Tibial nerve (tissue), 4 donors: ENCODE measurements around the gene HRH3. TPM values are rescaled to one million over a fixed set of nuclear protein-coding genes. Genes with fewer than 3 reads are reported as not detected.

Source experiments
- DNase-seq, 2 donors: peaks; one replicate each; pipeline ENCODE4 v3.0.0-alpha.2; 2019; ENCODE audit warnings: low spot score in 2 of 2
- H3K27ac ChIP-seq, 4 donors: fragments of 200-600 bp; sonication (generic) in 3 of 4; one replicate each; pipeline ENCODE4 v1.5.1; 2017 to 2019; ENCODE audit warnings: mild to moderate bottlenecking in 1 of 4
- H3K27me3 ChIP-seq, 2 donors: fragments of 200-600 bp; sonication (generic) in 1 of 2; one replicate each; pipeline versions ENCODE4 v1.5.1 to v1.6.0; 2017 to 2019
- H3K36me3 ChIP-seq, 3 donors: fragments of 200-600 bp; sonication (generic); one replicate each; pipeline ENCODE4 v1.5.1; 2018 to 2019
- H3K4me1 ChIP-seq, 4 donors: fragments of 200-600 bp; sonication (generic) in 3 of 4; one replicate each; pipeline ENCODE4 v1.5.1; 2017 to 2019
- H3K4me3 ChIP-seq, 4 donors: fragments of 200-600 bp; sonication (generic) in 3 of 4; one replicate each; pipeline ENCODE4 v1.5.1; 2017 to 2019; ENCODE audit warnings: mild to moderate bottlenecking in 1 of 4, moderate library complexity in 1 of 4
- H3K9me3 ChIP-seq, 4 donors: fragments of 200-600 bp; sonication (generic) in 3 of 4; one replicate each; pipeline ENCODE4 v1.5.1; 2017 to 2019
- CTCF ChIP-seq, 5 experiments: fragments of 200-600 bp in 3 of 5; fragments of 450-650 bp in 2 of 5; sonication (generic) in 3 of 5; IDR thresholded peaks; one replicate each; pipeline ENCODE4 v1.5.1; 2016 to 2019; ENCODE audit warnings: antibody characterized with exemption in 5 of 5, mild to moderate bottlenecking in 3 of 5, moderate library complexity in 2 of 5
- EP300 ChIP-seq, 2 donors: sonication (generic); formaldehyde crosslinking; IDR thresholded peaks; one replicate each; pipeline ENCODE4 v1.6.1; 2017; ENCODE audit warnings: antibody characterized with exemption in 2 of 2, mild to moderate bottlenecking in 1 of 2
- POLR2A ChIP-seq, 2 donors: fragments of 450-650 bp; IDR thresholded peaks; one replicate each; pipeline ENCODE4 v1.6.1; 2017; ENCODE audit warnings: antibody characterized with exemption in 2 of 2, mild to moderate bottlenecking in 2 of 2, moderate library complexity in 2 of 2
- WGBS, 2 donors: methylation state at CpG; one replicate each; pipeline ENCODE4 v1.1.5; 2018; 5-methylcytosine and 5-hydroxymethylcytosine counted together
- total RNA-seq, 4 donors: library from RNA; depleted of rRNA; stranded (reverse); fragments of >200 nt; gene quantifications; one replicate each; pipeline ENCODE4 v1.1.0, GENCODE V29; 2016

Gene HRH3
- total RNA-seq, 4 donors from 2014 or later = not detected

- H3K27ac ChIP-seq = no peak overlapping the region
- 84 to 92% methylated on average over 7 to 9 of the region's 9 CpGs for WGBS, 2 donors
- peaks cover 0 to 22% of the 10 kb centered on the region in 2 donors for H3K27me3 ChIP-seq
- no peak overlapping the region for H3K4me3 ChIP-seq
- DNase-seq = no peak
- peaks cover 0 to 29% (median 12%) of the 10 kb centered on the region in 4 donors for H3K4me1 ChIP-seq
- H3K9me3 ChIP-seq = no peaks in the 10 kb centered on the region
- TF ChIP-seq CTCF (IDR thresholded peaks at IDR 0.05) (no peak), POLR2A (IDR thresholded peaks at IDR 0.05) (no peak), EP300 (IDR thresholded peaks at IDR 0.05) (no peak)
- H3K36me3 ChIP-seq = peaks cover 0 to 1% (median 0%) of the 10 kb centered on the region in 3 donors
Measured at GRCh38 chr20:62235777-62236157, 15.7 kb upstream of the HRH3 start.

GRCh38 chr20:62235001-62235776 lies 15.1 kb upstream of the HRH3 start:
- 63 to 73% methylated on average over 12 to 16 of the region's 16 CpGs for WGBS, 2 donors

GRCh38 chr20:62234339-62234738 lies 14.3 kb upstream of the HRH3 start:
- Histone ChIP-seq H3K27ac (no peak overlapping the region), H3K4me3 (no peak overlapping the region), H3K36me3 (no peaks in the 10 kb centered on the region), H3K9me3 (no peaks in the 10 kb centered on the region), H3K27me3 (peaks cover 0 to 31% of the 10 kb centered on the region in 2 donors), H3K4me1 (peaks cover 0 to 15% (median 5%) of the 10 kb centered on the region in 4 donors)
- DNase-seq = no peak
- TF ChIP-seq POLR2A (IDR thresholded peaks at IDR 0.05) (no peak), CTCF (IDR thresholded peaks at IDR 0.05) (no peak), EP300 (IDR thresholded peaks at IDR 0.05) (no peak)
- 69 to 70% methylated on average over 5 of the region's 5 CpGs for WGBS, 2 donors

More at GRCh38 chr20:62235001-62235776, 15.1 kb upstream of the HRH3 start:
- H3K27ac ChIP-seq = no peak overlapping the region
- TF ChIP-seq POLR2A (IDR thresholded peaks at IDR 0.05) = no peak
- TF ChIP-seq CTCF (IDR thresholded peaks at IDR 0.05) = no peak
- no peak for TF ChIP-seq EP300 (IDR thresholded peaks at IDR 0.05)
- H3K9me3 ChIP-seq = no peaks in the 10 kb centered on the region
- peaks cover 0 to 28% of the 10 kb centered on the region in 2 donors for H3K27me3 ChIP-seq
- H3K36me3 ChIP-seq = no peaks in the 10 kb centered on the region
- H3K4me1 ChIP-seq = peaks cover 0 to 23% (median 12%) of the 10 kb centered on the region in 4 donors
- no peak for DNase-seq
- H3K4me3 ChIP-seq = no peak overlapping the region

GRCh38 chr20:62233684-62234083 lies 13.6 kb upstream of the HRH3 start:
- Histone ChIP-seq H3K27ac (no peak overlapping the region), H3K9me3 (no peaks in the 10 kb centered on the region), H3K4me1 (peaks cover 0 to 9% (median 0%) of the 10 kb centered on the region in 4 donors), H3K27me3 (peaks cover 0 to 35% of the 10 kb centered on the region in 2 donors), H3K4me3 (no peak overlapping the region), H3K36me3 (no peaks in the 10 kb centered on the region)
- WGBS, 2 donors = 91 to 95% methylated on average over 4 of the region's 4 CpGs
- DNase-seq = no peak
- TF ChIP-seq POLR2A (IDR thresholded peaks at IDR 0.05) (no peak), EP300 (IDR thresholded peaks at IDR 0.05) (no peak)

GRCh38 chr20:62232770-62233645 lies 12.9 kb upstream of the HRH3 start:
- Histone ChIP-seq H3K4me1 (peaks cover 0 to 9% (median 0%) of the 10 kb centered on the region in 4 donors), H3K36me3 (no peaks in the 10 kb centered on the region), H3K27ac (no peak overlapping the region), H3K4me3 (no peak overlapping the region), H3K27me3 (peaks cover 0 to 40% of the 10 kb centered on the region in 2 donors), H3K9me3 (no peaks in the 10 kb centered on the region)
- no peak for TF ChIP-seq EP300 (IDR thresholded peaks at IDR 0.05)
- TF ChIP-seq CTCF (IDR thresholded peaks at IDR 0.05) = no peak
- no peak for TF ChIP-seq POLR2A (IDR thresholded peaks at IDR 0.05)
- 70 to 73% methylated on average over 16 to 18 of the region's 18 CpGs for WGBS, 2 donors
- DNase-seq = no peak
